Hematopoietic multipotent progenitor cell (in vitro differentiated cells): ENCODE results near the gene PLXNA4. TPM values are rescaled to one million over a fixed set of nuclear protein-coding genes. Genes with fewer than 3 reads are reported as not detected.

Experiments used
- DNase-seq, 3 donors: peaks; one replicate each; pipeline ENCODE4 v3.0.0-alpha.2; 2011 to 2015; ENCODE audit warnings: low read depth in 2 of 3, low spot score in 2 of 3
- total RNA-seq: library from RNA; depleted of rRNA; stranded (reverse); fragments of >200 nt; gene quantifications from one replicate; pipeline ENCODE4 v1.2.3, GENCODE V29; 2012

Gene PLXNA4
- total RNA-seq, 1 donor: 0.27 TPM

GRCh38 chr7:132292803-132293202 lies 283.5 kb downstream of the PLXNA4 start:
- no peak for DNase-seq

- no peak for DNase-seq
Observed at GRCh38 chr7:132291481-132291880, 284.8 kb downstream of the PLXNA4 start.

DNA sequence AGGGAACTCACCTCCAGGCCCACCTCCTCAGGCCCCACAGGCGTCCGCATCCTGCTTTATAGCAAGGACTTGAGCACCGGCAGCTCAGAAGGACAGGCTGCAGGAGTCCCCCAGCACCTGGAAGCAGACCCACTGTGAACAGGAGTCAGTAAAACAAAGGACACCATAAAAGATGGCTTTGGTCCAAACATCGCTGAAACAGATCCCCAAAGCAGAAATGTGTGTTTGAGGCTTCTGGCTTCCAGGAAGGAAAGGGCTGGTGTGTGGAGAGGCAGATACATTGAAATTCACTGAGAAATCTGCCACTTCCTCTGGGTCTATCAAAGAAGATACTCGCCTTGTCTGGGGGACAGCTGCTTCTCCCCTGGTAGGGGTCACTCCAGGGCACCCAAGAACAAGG lies 286.2 kb downstream of the PLXNA4 start:
- no peak for DNase-seq

DNA sequence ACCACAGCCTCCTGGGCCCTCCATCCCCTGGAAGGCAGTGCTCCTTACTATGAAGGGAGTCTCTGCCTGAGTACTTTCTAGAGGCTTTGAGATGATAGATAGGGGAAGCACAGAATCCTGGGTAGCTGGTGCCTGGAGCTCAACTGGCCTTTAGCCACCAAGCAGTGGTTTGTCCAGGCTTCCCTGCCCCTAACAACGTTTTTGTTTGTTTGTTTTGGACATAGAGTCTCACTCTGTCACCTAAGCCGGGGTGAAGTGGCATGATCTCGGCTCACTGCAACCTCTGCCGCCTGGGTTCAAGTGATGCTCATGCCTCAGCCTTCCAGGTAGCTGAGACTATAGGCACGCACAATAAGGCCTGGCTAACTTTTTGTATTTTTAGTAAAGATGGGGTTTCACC lies 289.4 kb downstream of the PLXNA4 start:
- no peak for DNase-seq

DNA sequence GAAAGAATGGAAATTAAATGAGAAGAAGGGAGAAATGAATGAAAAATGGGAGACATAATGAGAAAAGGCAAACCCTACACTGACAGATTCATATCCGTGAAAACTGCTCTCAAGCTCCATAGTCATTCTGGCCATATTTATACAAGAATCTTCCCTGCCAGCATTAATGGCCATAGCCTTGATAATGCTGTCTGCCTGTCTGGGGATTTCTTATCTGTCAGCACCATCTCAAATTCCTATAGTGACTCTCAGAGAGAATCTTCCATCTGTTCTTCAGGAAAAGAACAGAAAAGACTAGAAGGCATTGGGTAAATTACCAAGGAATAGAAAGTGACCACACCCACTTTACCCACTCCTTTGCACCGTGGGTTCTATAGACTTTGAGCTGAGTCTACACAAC lies 295.9 kb downstream of the PLXNA4 start:
- no peak for DNase-seq

GRCh38 chr7:132279718-132280117 lies 296.6 kb downstream of the PLXNA4 start:
- DNase-seq: no peak

DNA sequence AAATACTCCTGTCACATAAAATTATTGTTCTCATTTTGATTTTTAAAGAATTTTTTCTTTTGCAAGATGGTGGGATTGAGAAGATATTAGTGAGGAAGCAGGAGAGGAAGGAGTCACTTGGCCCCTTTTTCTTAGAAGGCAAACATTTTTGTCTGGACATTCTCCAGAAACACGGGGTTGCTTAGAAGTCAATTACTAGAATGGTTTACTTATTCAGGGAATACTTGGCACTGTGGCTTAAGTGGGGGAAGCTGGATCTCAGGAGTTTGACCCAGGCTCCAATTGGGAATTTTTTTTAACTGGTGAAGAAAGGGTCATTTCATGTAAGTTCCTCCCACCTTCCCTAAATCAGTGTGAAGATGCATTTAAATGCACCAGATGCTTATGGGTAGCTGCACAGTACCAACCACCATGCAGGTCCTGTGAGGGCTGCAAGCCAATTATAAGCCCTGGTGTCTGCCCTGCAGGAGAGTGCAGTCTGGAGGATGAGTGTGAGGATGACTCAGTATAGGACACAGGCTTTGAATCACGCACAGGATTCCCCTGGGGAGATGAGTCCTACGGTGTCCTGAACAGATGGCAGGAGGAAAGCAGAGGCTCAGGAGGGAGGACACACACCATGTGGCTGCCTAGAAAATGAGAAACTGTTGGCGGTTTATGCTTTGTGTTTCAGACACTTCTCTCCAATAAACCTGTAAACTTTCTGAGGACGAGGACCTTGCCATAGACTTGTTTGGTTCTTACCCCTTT lies 299.1 kb downstream of the PLXNA4 start:
- DNase-seq: no peak

DNA sequence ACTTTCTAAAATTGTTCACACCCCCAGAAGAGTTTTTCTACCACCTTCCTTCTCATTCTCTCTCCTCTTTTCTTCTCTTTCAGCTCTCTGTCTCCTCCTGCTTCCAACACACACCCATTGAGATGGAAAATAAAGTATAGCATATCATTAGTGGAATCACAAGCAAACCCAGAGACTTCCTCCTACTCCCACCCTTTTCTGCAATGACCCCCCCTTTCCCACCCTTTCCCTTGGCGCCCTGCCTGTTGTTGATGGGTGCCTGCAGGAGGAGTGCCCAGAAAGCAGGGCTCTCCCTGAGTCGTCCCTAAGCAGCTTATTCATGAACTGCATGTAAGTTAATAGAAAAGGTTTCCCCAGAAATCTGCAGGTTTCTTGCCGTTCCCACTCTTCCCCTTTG lies 300.0 kb downstream of the PLXNA4 start:
- no peak for DNase-seq

- DNase-seq: no peak
Observed at GRCh38 chr7:132275416-132276233, 300.6 kb downstream of the PLXNA4 start.

DNA sequence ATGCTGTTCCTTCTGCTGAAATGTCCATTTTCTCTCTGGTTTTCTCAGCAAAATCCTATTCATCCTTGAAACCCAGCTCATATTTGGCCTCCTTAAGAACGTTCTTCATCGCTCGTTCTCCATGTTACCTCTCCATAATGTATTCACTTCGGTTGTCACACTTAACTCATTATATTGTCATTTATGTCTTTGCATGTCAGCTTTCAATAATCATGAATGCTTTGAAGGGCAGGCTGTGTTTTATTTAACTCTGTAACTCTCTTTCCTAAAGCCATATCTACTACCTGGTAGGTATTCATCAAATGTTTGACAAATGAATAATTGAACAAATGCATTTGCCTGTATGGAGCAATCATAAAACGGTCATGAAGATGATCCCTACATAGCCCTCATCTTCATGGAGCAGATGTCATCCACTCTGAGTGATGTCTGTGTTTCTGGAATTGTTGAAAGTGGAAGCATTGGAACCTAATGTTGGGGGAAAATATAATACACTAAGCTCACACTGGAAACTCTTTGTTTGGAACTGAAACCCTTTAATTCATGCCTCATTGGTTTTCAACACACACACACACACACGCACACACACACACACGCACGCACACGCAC lies 303.4 kb downstream of the PLXNA4 start:
- no peak for DNase-seq

- DNase-seq: peak in 1 of 3 donors; percentile 27
Observed at GRCh38 chr7:132270517-132270916, 305.8 kb downstream of the PLXNA4 start.

DNA sequence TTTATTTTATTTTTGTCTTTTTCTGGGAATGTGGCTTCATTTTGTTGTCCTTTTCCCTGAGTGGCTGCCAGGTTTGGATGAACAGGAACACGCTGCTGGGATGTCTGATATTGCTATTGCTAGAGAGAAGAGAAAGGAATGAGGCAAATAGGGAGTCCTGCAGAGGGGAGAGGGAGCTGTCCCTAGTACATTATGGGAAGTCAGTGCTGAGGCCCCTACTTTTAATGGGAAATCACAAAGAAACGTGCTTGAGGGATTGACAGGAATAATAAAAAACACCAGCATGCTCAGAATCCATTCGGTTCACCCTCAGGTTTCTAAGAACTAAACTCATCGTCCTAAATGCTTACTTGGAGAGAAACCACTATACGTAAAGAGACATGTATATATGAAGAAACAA lies 306.6 kb downstream of the PLXNA4 start:
- DNase-seq: no peak

DNA sequence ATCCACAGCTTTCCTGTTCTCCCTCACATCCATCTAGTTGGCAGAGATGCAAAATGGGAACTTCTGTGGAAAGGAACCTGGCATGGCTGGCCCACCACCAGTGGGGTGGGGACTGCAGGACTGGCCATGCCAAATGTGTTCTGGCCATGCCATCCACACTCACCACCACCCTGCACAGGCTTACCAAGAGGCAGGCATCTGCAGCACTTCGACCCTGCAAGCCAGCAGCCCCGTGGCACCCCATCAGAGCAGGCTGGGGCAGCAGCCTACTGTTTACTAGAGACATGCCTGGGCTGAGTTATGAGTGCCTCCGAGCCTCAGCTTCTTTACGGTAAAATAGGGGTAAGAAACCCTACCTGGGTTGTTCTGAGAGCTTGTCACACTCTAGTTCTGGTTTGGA lies 313.1 kb downstream of the PLXNA4 start:
- no peak for DNase-seq

DNA sequence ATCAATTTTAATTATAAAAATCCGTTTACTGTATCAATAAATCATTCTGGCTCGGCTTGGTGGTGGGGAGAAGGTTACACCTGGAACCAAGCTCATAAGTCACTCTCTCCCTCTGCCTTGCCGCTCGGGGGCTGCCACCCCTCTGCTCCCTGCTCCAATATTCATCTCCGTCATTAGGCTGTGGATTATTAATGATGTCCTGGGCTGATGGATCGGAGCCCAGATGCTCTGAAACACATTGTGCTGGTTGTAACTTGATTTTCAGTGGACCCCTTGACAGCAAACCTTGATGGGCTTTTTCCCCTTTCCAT lies 314.2 kb downstream of the PLXNA4 start:
- DNase-seq: no peak

GRCh38 chr7:132261327-132262159 lies 314.7 kb downstream of the PLXNA4 start:
- DNase-seq: no peak

DNA sequence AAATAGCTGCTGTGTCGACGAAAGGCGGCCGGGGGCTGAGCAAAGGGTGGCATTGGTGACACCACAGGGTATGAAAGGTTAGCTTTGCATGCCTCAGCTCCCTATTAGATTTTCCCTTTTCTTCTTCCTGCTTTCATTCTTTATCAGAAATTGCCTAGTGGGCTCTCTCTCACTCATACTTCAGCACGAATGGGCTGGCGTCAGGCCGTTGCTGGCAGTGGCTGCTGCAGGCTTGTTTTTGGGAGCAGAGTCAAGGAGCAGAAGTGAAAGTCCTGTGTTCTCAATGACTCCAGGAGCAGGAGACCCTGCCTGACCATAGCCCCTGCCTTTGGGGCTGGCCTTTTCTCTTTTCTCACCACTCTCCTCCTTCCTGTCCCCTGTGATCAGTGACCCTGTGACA lies 318.0 kb downstream of the PLXNA4 start:
- no peak for DNase-seq

GRCh38 chr7:132257253-132257652 lies 319.0 kb downstream of the PLXNA4 start:
- DNase-seq: no peak

GRCh38 chr7:132256721-132257212 lies 319.5 kb downstream of the PLXNA4 start:
- DNase-seq: no peak

DNA sequence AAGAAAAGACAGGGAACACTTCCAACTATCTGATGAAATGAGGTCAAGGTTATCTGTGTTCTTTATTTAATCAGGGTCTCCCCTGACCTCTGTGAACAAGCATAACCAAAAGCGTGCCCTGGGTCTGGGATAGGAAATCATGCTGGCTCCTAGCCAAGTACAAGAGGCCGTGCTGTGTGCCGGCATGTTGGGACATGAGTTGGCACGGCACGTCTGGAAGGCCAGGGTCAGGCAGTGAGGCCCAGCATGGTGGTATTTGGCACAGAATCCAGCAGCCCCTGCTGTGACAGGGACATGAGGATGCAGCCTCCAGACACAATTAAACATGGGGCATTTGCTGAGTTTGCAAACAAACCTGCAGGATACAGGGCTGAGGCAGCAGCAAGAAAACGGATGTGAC lies 320.4 kb downstream of the PLXNA4 start:
- DNase-seq: no peak

GRCh38 chr7:132255115-132255797 lies 321.0 kb downstream of the PLXNA4 start:
- no peak for DNase-seq
